ENCODE results near the gene SENP1. TPM values are rescaled to one million over a fixed set of nuclear protein-coding genes. Genes with fewer than 3 reads are reported as not detected.
A peak's percentile ranks its signal among the peaks of the same experiment; 100 is the strongest.

Gene SENP1
- total and polyA plus RNA-seq, 2 donors (not counting 3 experiments of a cell fraction or from before 2014, with no cell fraction given): 9.9 to 20.5 TPM

DNA sequence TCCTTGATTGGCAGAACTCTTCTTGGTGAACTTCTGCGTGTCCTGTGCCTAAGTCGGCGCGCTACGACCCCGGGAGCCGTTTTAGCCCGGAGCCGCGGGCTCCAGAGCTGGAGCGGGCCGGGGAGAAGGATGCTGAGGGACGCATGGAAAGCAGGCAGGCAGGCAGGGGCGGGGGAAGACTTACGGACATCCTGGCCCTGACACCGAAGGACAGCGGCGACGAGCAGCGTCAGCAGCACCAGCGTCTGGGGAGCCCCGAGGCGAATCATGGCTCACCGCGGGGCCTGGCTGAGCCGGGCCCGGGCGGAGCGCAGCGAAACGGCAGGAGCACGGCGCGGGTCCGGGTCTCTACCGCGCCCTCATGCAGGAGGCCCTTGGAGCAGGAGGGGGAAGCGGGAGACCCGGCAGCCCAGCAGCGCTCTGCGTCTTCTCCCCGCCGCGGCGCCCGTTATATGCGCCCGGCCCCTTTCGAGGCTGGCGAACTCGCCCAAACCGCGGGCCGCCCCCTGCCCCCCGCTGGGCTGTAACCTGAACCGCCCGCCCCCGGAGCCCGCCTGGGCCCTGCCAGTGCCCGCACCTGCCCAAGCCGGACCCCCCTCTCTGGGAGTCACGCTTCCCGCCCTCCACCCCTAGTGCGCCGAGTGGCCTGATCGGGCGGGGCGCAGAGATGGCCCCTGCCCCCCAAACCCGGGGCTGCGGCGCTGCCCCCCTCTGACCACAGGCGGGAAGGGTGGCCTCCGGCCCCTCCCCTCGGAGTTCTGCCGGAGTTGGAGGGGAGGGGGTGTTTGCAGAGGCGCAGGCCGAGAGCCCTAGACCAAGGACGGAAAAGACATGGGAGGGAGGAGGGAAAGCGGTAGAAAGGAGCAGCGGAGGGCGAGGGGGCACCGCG lies 101.6 kb downstream of the SENP1 start, which contains the start of gene COL2A1:
COL2A1 (minus strand) TSS at position 424 of the 889 bp plus-strand sequence; CDS start at position 269, 155 bp downstream.
- no peak for FAIRE-seq
- Histone ChIP-seq H3K79me2 (ENCODE audit: control insufficient read depth, insufficient read depth, low read length) (no peaks in the 10 kb centered on the region), H2AFZ (ENCODE audit: low read depth, low read length) (no peak within 1 kb of the TSS), H3K4me2 (ENCODE audit: insufficient read depth, low read length) (peak within 1 kb of the TSS; percentile 6), H4K20me1 (replicated peaks; ENCODE audit: control insufficient read depth, extremely low read depth, insufficient read depth, low read length) (no peaks in the 10 kb centered on the region), H3K27me3 (ENCODE audit: control insufficient read depth in 2 of 2, insufficient read depth in 2 of 2, low read length in 2 of 2) (peaks cover 70 to 87% of the 10 kb centered on the region in 2 experiments), H3K27ac (ENCODE audit: insufficient read depth, low read depth, low read length) (no peak within 1 kb of the TSS), H3K9me3 (replicated peaks; ENCODE audit: control insufficient read depth, insufficient read depth, low read length) (no peaks in the 10 kb centered on the region), H3K4me1 (ENCODE audit: control insufficient read depth, extremely low read depth, insufficient read depth, low read length) (peaks cover 24% of the 10 kb centered on the region), H3K36me3 (ENCODE audit: control insufficient read depth in 2 of 2, extremely low read depth in 1 of 2, insufficient read depth in 2 of 2, low read length in 2 of 2) (no peaks in the 10 kb centered on the region), H3K9ac (replicated peaks; ENCODE audit: extremely low read depth, insufficient read depth, low read length) (no peak within 1 kb of the TSS), H3K9me1 (replicated peaks; ENCODE audit: control insufficient read depth, extremely low read depth, insufficient read depth, low read length) (no peaks in the 10 kb centered on the region), H3K4me3 (replicated peaks in 1 of 3; ENCODE audit: insufficient read depth in 1 of 3, low read depth in 1 of 3, low read length in 3 of 3) (peak within 1 kb of the TSS in 1 of 3 experiments; percentile 13)
- ChIA-PET CTCF (no interaction called here), POLR2A (no interaction called here)
- dilution Hi-C loops (cut with MboI; ENCODE audit: extremely low pct_ligation_motif_present, low sequenced_read_pairs) (no loop called here), intact Hi-C loops (cut with micrococcal nuclease) (loop anchor here (5.0 kb wide), 4 partner anchors 42 to 193 kb away; partner anchors contain the start of genes SENP1 and TMEM106C)
- BruUV-seq (replicated peaks): no TSS peak
- peak; percentile 27 for DNase-seq (ENCODE audit: low read depth, low spot score)
- TF ChIP-seq MYC (IDR thresholded peaks at IDR 0.05; ENCODE audit: low read depth, low read length): no peak
- TF ChIP-seq EZH2 (IDR thresholded peaks at IDR 0.05; ENCODE audit: borderline replicate concordance, low read depth, low read length, severe bottlenecking): peak; percentile 82

DNA sequence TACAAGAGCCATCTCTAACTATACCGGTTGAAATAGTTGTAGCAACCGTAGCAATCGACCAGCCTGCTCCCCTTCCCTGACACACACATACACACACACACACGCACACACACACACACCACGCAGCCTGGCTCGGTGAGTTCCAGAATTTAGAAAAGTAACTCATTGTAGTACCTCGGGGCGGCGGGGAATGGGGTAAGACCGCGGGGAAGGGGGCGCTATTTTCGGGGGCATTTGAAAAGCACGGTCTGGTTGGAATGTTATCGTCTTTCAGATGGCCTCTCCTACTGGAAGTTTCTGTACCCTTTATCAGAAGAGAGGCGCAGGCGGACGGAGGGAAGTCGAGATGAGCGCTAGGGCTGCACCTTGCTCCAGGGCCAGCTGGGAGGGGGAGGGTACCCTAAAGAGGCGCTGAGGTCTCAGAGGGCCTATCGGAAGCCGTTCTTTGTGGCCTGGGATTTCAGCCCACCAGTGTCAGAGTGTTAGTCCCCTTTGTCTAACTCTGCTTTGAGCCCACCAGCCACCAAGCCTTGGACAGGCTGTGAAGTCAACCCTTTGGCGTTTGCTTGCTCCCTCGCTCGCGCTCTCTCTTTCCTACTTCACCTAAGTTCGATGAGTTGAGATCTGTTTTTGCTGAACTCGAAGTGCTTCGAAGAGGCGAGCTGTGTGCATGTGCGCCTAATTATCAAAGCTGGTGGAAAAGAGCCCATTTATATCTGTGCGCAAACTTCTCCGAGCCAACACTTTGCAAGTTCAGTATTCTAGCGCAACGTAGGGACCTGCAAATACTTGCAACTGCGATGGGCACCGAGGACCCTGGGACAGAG lies 102.4 kb downstream of the SENP1 start:
- DNase-seq (ENCODE audit: low read depth, low spot score): peak; percentile 26

More for the DNA sequence above, 102.4 kb downstream of the SENP1 start:
- POLR2A ChIA-PET: no interaction called here
- no peaks in the 10 kb centered on the region for H3K36me3 ChIP-seq (ENCODE audit: control insufficient read depth in 2 of 2, extremely low read depth in 1 of 2, insufficient read depth in 2 of 2, low read length in 2 of 2)
- dilution Hi-C loops (cut with MboI; ENCODE audit: extremely low pct_ligation_motif_present, low sequenced_read_pairs): no loop called here
- no peaks in the 10 kb centered on the region for H3K79me2 ChIP-seq (ENCODE audit: control insufficient read depth, insufficient read depth, low read length)
- H3K27ac ChIP-seq (ENCODE audit: insufficient read depth, low read depth, low read length): no peak overlapping the region
- FAIRE-seq: peak; percentile 73
- no peaks in the 10 kb centered on the region for H4K20me1 ChIP-seq (replicated peaks; ENCODE audit: control insufficient read depth, extremely low read depth, insufficient read depth, low read length)
- TF ChIP-seq POLR2AphosphoS5 (IDR thresholded peaks at IDR 0.05; ENCODE audit: insufficient read depth, low read depth, low read length) (no peak), EZH2 (IDR thresholded peaks at IDR 0.05; ENCODE audit: borderline replicate concordance, low read depth, low read length, severe bottlenecking) (peak; percentile 29)
- no peak overlapping the region for H2AFZ ChIP-seq (ENCODE audit: low read depth, low read length)
- H3K9ac ChIP-seq (replicated peaks; ENCODE audit: extremely low read depth, insufficient read depth, low read length): no peak overlapping the region
- no peak overlapping the region for H3K4me3 ChIP-seq (replicated peaks in 1 of 3; ENCODE audit: insufficient read depth in 1 of 3, low read depth in 1 of 3, low read length in 3 of 3)
- H3K4me2 ChIP-seq (ENCODE audit: insufficient read depth, low read length): no peak overlapping the region
- H3K4me1 ChIP-seq (ENCODE audit: control insufficient read depth, extremely low read depth, insufficient read depth, low read length): peaks cover 24% of the 10 kb centered on the region
- CTCF ChIA-PET: interaction anchor here (1.1 to 1.5 kb wide), 2 partner anchors 40 to 43 kb away, joined by 3 to 4 read pairs; partner anchors contain the start of gene TMEM106C
- intact Hi-C loops (cut with micrococcal nuclease): loop anchor here (5.0 kb wide), 4 partner anchors 41 to 194 kb away; partner anchors contain the start of genes SENP1 and TMEM106C
- no peaks in the 10 kb centered on the region for H3K9me3 ChIP-seq (replicated peaks; ENCODE audit: control insufficient read depth, insufficient read depth, low read length)
- no TSS peak for BruUV-seq (replicated peaks)
- H3K9me1 ChIP-seq (replicated peaks; ENCODE audit: control insufficient read depth, extremely low read depth, insufficient read depth, low read length): no peaks in the 10 kb centered on the region
- peaks cover 71 to 89% of the 10 kb centered on the region in 2 experiments for H3K27me3 ChIP-seq (ENCODE audit: control insufficient read depth in 2 of 2, insufficient read depth in 2 of 2, low read length in 2 of 2)
